GM12878 (cell line): ENCODE results near the gene SSH3. TPM values are rescaled to one million over a fixed set of nuclear protein-coding genes. Genes with fewer than 3 reads are reported as not detected.

Source experiments
- ATAC-seq: fragments of 200-7000 bp; cut with Tn5 transposase; 3 replicates; pipeline ENCODE4 v1.9.1; 2020; ENCODE audit warnings: mild to moderate bottlenecking, moderate library complexity
- BruUV-seq: library from RNA; stranded (reverse); fragments of 400-500 nt; replicated peaks from 2 replicates; lab custom pipeline; 2021; lab: Mats Ljungman, UMichigan
- CTCF ChIA-PET: fragments of 300-600 bp; sonication (Branson Sonifier 250); formaldehyde crosslinking; extraction: SDS; loops from one replicate; lab custom pipeline; 2021; ENCODE audit warnings: inconsistent platforms; lab: Yijun Ruan, JAX
- POLR2A ChIA-PET: fragments of 350-600 bp; formaldehyde crosslinking; extraction: SDS; loops from one replicate; lab custom pipeline; 2021; ENCODE audit warnings: inconsistent platforms; lab: Charles Lee
- RAD21 ChIA-PET: fragments of 300-600 bp; sonication (Branson Sonifier 250); formaldehyde crosslinking; loops from one replicate; lab custom pipeline; 2023; ENCODE audit warnings: antibody characterized with exemption; ENCODE audit not compliant: unreplicated experiment; lab: Charles Lee
- SMC1A ChIA-PET: fragments of 300-600 bp; sonication (Branson Sonifier 250); formaldehyde crosslinking; loops from one replicate; lab custom pipeline; 2023; ENCODE audit not compliant: unreplicated experiment, uncharacterized antibody; lab: Charles Lee
- DNase-seq: peaks from one replicate; pipeline ENCODE4 v3.0.0-alpha.2; 2011; ENCODE audit warnings: low read depth, low spot score
- FAIRE-seq: peaks from 3 replicates; lab custom pipeline; 2011; peaks lifted over from hg19 to GRCh38; lab: Jason Lieb, UNC
- H2AFZ ChIP-seq: 2 replicates; pipeline ENCODE4 v1.6.0; 2011; ENCODE audit warnings: low read depth, low read length, control low read depth; ENCODE audit not compliant: control insufficient read depth
- H3K27ac ChIP-seq: 2 replicates; pipeline ENCODE4 v1.5.1; 2011; ENCODE audit warnings: control low read depth; ENCODE audit not compliant: control insufficient read depth, insufficient read depth
- H3K27me3 ChIP-seq, 2 experiments: replicated peaks in 1 of 2; 2 replicates each; pipeline versions ENCODE4 v1.6.0 to v1.6.1; 2011; ENCODE audit warnings: low read length in 1 of 2; ENCODE audit not compliant: control insufficient read depth in 2 of 2, insufficient read depth in 2 of 2
- H3K36me3 ChIP-seq, 2 experiments: 2 replicates each; pipeline ENCODE4 v1.5.1; 2011; ENCODE audit warnings: low read length in 1 of 2; ENCODE audit not compliant: control insufficient read depth in 2 of 2, insufficient read depth in 2 of 2
- H3K4me1 ChIP-seq: 2 replicates; pipeline ENCODE4 v1.6.1; 2011; ENCODE audit warnings: mild to moderate bottlenecking, low read length, moderate library complexity, mixed read lengths; ENCODE audit not compliant: control insufficient read depth, insufficient read depth
- H3K4me2 ChIP-seq: 2 replicates; pipeline ENCODE4 v1.6.0; 2011; ENCODE audit warnings: control low read depth; ENCODE audit not compliant: control insufficient read depth, insufficient read depth
- H3K4me3 ChIP-seq: fragments of 200-600 bp; sonication (generic); 2 replicates; pipeline ENCODE4 v1.5.1; 2016
- H3K79me2 ChIP-seq: 2 replicates; pipeline ENCODE4 v1.6.0; 2011; ENCODE audit warnings: low read length; ENCODE audit not compliant: control insufficient read depth, insufficient read depth
- H3K9ac ChIP-seq: 2 replicates; pipeline ENCODE4 v1.8.0; 2011; ENCODE audit warnings: low read length, control low read depth, mixed read lengths; ENCODE audit not compliant: control insufficient read depth, insufficient read depth
- H3K9me3 ChIP-seq: replicated peaks from 3 replicates; pipeline ENCODE4 v1.5.1; 2011; ENCODE audit warnings: mild to moderate bottlenecking, low read length; ENCODE audit not compliant: control insufficient read depth, insufficient read depth
- H4K20me1 ChIP-seq: 2 replicates; pipeline ENCODE4 v1.6.0; 2011; ENCODE audit not compliant: control insufficient read depth, insufficient read depth
- CHD1 ChIP-seq: IDR thresholded peaks from 2 replicates; pipeline ENCODE4 v1.6.1; 2012; ENCODE audit warnings: low read depth, low read length, improper control_type of control experiment
- MEF2A ChIP-seq: IDR thresholded peaks from 2 replicates; pipeline ENCODE4 v1.6.1; 2011; ENCODE audit warnings: low read depth, mild to moderate bottlenecking, low read length, moderate library complexity; ENCODE audit not compliant: insufficient read depth
- NR2F1 ChIP-seq: fragments of 450-650 bp; conservative IDR thresholded peaks from 2 replicates; pipeline ENCODE4 v1.6.1; 2017; ENCODE audit warnings: mild to moderate bottlenecking
- POLR2AphosphoS5 ChIP-seq: IDR thresholded peaks from 2 replicates; pipeline ENCODE4 v1.6.1; 2011; ENCODE audit warnings: mild to moderate bottlenecking, low read length, inconsistent platforms
- RB1 ChIP-seq: fragments of 450-650 bp; formaldehyde crosslinking; IDR thresholded peaks from 2 replicates; pipeline ENCODE4 v1.6.1; 2017; ENCODE audit warnings: mild to moderate bottlenecking, borderline replicate concordance
- RCOR1 ChIP-seq: conservative IDR thresholded peaks from 2 replicates; pipeline ENCODE4 v1.6.1; 2012; ENCODE audit warnings: low read depth, low read length, improper control_type of control experiment
- SMAD5 ChIP-seq: IDR thresholded peaks from 2 replicates; pipeline ENCODE4 v1.6.1; 2016; ENCODE audit warnings: antibody characterized with exemption, low read depth
- SMARCA5 ChIP-seq: fragments of 450-650 bp; IDR thresholded peaks from 2 replicates; pipeline ENCODE4 v1.6.1; 2017; ENCODE audit warnings: mild to moderate bottlenecking
- SUPT20H ChIP-seq: IDR thresholded peaks from 2 replicates; pipeline ENCODE4 v1.6.1; 2011; ENCODE audit warnings: low read depth, mild to moderate bottlenecking, low read length, moderate library complexity, borderline replicate concordance; ENCODE audit not compliant: control insufficient read depth
- ZSCAN29 ChIP-seq: fragments of 450-650 bp; IDR thresholded peaks from 2 replicates; pipeline ENCODE4 v1.6.1; 2017; ENCODE audit warnings: mild to moderate bottlenecking, moderate library complexity
- WGBS: methylation state at CpG from one replicate; pipeline ENCODE4 v1.1.6; 2016; ENCODE audit warnings: low lambda C conversion rate; ENCODE audit not compliant: insufficient replicate concordance, insufficient coverage; ENCODE audit errors: missing lambda C conversion rate; 5-methylcytosine and 5-hydroxymethylcytosine counted together
- in situ Hi-C: fragments of 300-500 bp; cut with MboI; formaldehyde crosslinking; loops from 9 replicates; pipeline ENCODE4 v1.14.3; 2018; ENCODE audit warnings: mixed read lengths
- intact Hi-C: fragments of 100-400 bp; cut with micrococcal nuclease; formaldehyde crosslinking; loops from one replicate; pipeline ENCODE4 v1.14.2; 2022; ENCODE audit not compliant: unreplicated experiment
- polyA plus RNA-seq, 11 experiments: library from polyadenylated mRNA; depleted of rRNA in 4 of 11; unstranded in 6 of 11; stranded (reverse) in 5 of 11; fragments of >200 nt; fragmentation: Nextera tagmentation in 4 of 11; fragmentation: Illumina TruSeq in 1 of 11; extraction: Ambion mirVana in 4 of 11; extraction: Trizol in 1 of 11; gene quantifications; 1 replicate in 1 of 11; 2 replicates in 10 of 11; pipeline versions ENCODE4 v1.2.1 to v1.2.3, GENCODE V29; 2011 to 2016; ENCODE audit warnings: inconsistent platforms in 2 of 11, missing spikeins in 2 of 11, low read depth in 1 of 11
- total RNA-seq, 4 experiments: library from RNA; depleted of rRNA in 3 of 4; stranded (reverse); fragments of >200 nt in 3 of 4; fragmentation: Illumina TruSeq in 1 of 4; extraction: Trizol in 1 of 4; gene quantifications; 2 replicates each; pipeline versions ENCODE4 v1.2.1 to v1.2.3, GENCODE V29; 2013 to 2021
- TF ChIP-seq, protein P1 (sequence below): IDR thresholded peaks from 2 replicates; pipeline ENCODE4 v1.6.1; 2011; ENCODE audit warnings: low read depth, mild to moderate bottlenecking, low read length, moderate library complexity, borderline replicate concordance; ENCODE audit errors: extremely low read depth
- TF ChIP-seq, protein P2 (sequence below): fragments of 450-650 bp; formaldehyde crosslinking; IDR thresholded peaks from 2 replicates; pipeline ENCODE4 v1.4.0; 2022; ENCODE audit warnings: mild to moderate bottlenecking, moderate library complexity

Gene SSH3
- total and polyA plus RNA-seq, 10 of the 15 experiments (the other 5 are each of a cell fraction or from before 2014, with no cell fraction given), result 0.05 to 0.83 (median 0.28) TPM; not detected in 3

DNA sequence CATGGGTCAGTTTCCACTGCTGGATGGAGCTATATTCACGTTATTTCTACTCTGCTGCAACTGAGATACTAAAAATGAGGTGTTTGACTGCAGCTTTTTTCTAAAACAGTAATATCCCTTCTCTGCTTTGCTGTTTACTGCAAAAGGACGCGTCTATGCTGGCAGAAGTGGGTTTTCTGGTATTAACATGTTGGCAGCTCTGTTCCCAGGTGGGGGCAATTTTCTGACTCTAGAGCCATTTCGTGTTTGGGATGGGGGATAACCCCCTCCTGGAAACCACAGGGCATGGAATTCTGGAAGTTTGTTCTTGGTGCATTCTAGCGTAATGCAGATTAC, 32.2 kb upstream of the SSH3 start:
- WGBS, result 0% methylated on average over 5 of the region's 5 CpGs
- ChIA-PET CTCF (interaction anchor here (1.1 to 4.9 kb wide), 9 partner anchors 9 to 111 kb away, joined by 3 to 31 read pairs (median 7); partner anchors contain the start of gene POLD4), POLR2A (interaction anchor here (1.0 to 2.9 kb wide), 9 partner anchors 17 to 364 kb away, joined by 3 to 17 read pairs (median 4); partner anchors contain the start of genes ANKRD13D and POLD4), RAD21 (interaction anchor here (1.1 to 6.6 kb wide), 6 partner anchors 17 to 110 kb away, joined by 4 to 33 read pairs (median 10); partner anchors contain the start of genes ANKRD13D and POLD4), SMC1A (interaction anchor here (0.6 to 6.1 kb wide), 5 partner anchors 17 to 80 kb away, joined by 3 to 35 read pairs (median 4); partner anchors contain the start of gene ANKRD13D)
- intact Hi-C loops, result no loop called here
- Histone ChIP-seq H3K4me1 (peaks cover 68% of the 10 kb centered on the region), H3K9ac (peak overlapping the region; percentile 77), H3K9me3 (no peaks in the 10 kb centered on the region), H3K79me2 (peaks cover 97% of the 10 kb centered on the region), H3K4me3 (peak overlapping the region; percentile 81), H3K36me3 (peaks cover 14 to 18% of the 10 kb centered on the region in 2 experiments; a peak in 3 of 4 replicates), H3K27ac (peak overlapping the region; percentile 98), H4K20me1 (no peaks in the 10 kb centered on the region), H3K4me2 (peak overlapping the region; percentile 100), H3K27me3 (no peaks in the 10 kb centered on the region), H2AFZ (no peak overlapping the region)
- TF ChIP-seq ZSCAN29, result peak; percentile 99
- no peak for TF ChIP-seq POLR2AphosphoS5
- in situ Hi-C loops, result no loop called here
- BruUV-seq, result TSS peak; percentile 19
- DNase-seq (no peak), ATAC-seq (no peak), FAIRE-seq (no peak)

DNA sequence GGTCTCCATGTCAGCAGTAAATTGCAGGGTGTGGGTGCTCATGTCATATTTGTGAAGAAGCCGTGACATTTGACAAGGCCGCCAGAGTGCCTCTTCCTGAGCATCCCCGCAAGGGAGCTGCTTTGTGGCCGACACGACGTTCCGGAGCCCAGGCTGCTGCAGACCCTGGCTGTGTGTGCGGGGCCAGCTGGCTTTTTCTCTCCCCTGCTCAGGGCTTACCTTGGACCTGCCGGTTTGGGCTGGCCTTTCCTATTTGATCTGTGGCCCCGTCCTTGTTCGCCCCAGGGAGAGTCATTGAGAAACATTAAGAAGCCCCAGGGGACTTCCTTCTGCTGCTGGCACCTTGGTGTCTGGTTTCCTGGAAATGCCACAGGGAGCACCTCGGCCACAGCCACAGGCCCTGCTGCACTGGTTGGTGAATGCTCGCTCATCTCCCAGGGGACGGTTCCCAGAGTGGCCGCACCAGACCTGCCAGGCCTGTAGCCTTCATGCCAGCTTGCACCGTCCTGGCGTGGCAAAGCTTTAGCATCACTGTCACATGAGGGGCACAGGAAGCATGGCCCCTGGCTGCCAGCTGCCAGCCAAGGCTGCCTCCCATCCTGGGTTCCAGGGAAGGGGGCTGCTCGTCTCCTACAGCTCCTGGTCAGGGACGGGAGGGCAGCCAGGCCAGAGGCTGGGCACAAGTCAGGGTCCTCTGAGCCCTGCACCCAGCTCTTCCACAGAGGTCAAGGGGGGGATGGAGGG, 31.6 kb upstream of the SSH3 start:
- Histone ChIP-seq H3K4me2 (peak overlapping the region; percentile 100), H2AFZ (no peak overlapping the region), H4K20me1 (no peaks in the 10 kb centered on the region), H3K27ac (peak overlapping the region; percentile 98), H3K36me3 (peaks cover 14 to 18% of the 10 kb centered on the region in 2 experiments; a peak in 3 of 4 replicates), H3K4me1 (peaks cover 74% of the 10 kb centered on the region), H3K9ac (peak overlapping the region; percentile 77), H3K27me3 (no peaks in the 10 kb centered on the region), H3K4me3 (peak overlapping the region; percentile 81), H3K9me3 (no peaks in the 10 kb centered on the region), H3K79me2 (peaks cover 100% of the 10 kb centered on the region)
- ChIA-PET CTCF (interaction anchor here (1.0 to 4.9 kb wide), 11 partner anchors 9 to 113 kb away, joined by 3 to 31 read pairs (median 7); partner anchors contain the start of gene POLD4), SMC1A (interaction anchor here (0.6 to 6.1 kb wide), 8 partner anchors 16 to 111 kb away, joined by 3 to 35 read pairs (median 4); partner anchors contain the start of gene ANKRD13D), POLR2A (interaction anchor here (0.6 to 2.9 kb wide), 11 partner anchors 16 to 364 kb away, joined by 3 to 17 read pairs (median 3); partner anchors contain the start of genes ANKRD13D and POLD4), RAD21 (interaction anchor here (1.1 to 6.6 kb wide), 6 partner anchors 17 to 110 kb away, joined by 4 to 33 read pairs (median 10); partner anchors contain the start of genes ANKRD13D and POLD4)
- in situ Hi-C loops, result no loop called here
- ATAC-seq (peak; percentile 14), FAIRE-seq (no peak), DNase-seq (peak; percentile 39)
- intact Hi-C loops, result no loop called here
- 2% methylated on average over 18 of the region's 19 CpGs for WGBS
- no TSS peak for BruUV-seq
- TF ChIP-seq SMAD5 (no peak), CHD1 (no peak), SUPT20H (no peak), NR2F1 (0 out of 2 replicates have a peak, but pooled peaks have one; percentile 41), MEF2A (no peak), RCOR1 (no peak), RB1 (no peak), SMARCA5 (no peak)
- TF ChIP-seq, protein P1, sequence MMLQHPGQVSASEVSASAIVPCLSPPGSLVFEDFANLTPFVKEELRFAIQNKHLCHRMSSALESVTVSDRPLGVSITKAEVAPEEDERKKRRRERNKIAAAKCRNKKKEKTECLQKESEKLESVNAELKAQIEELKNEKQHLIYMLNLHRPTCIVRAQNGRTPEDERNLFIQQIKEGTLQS, result no peak
- TF ChIP-seq, protein P2, sequence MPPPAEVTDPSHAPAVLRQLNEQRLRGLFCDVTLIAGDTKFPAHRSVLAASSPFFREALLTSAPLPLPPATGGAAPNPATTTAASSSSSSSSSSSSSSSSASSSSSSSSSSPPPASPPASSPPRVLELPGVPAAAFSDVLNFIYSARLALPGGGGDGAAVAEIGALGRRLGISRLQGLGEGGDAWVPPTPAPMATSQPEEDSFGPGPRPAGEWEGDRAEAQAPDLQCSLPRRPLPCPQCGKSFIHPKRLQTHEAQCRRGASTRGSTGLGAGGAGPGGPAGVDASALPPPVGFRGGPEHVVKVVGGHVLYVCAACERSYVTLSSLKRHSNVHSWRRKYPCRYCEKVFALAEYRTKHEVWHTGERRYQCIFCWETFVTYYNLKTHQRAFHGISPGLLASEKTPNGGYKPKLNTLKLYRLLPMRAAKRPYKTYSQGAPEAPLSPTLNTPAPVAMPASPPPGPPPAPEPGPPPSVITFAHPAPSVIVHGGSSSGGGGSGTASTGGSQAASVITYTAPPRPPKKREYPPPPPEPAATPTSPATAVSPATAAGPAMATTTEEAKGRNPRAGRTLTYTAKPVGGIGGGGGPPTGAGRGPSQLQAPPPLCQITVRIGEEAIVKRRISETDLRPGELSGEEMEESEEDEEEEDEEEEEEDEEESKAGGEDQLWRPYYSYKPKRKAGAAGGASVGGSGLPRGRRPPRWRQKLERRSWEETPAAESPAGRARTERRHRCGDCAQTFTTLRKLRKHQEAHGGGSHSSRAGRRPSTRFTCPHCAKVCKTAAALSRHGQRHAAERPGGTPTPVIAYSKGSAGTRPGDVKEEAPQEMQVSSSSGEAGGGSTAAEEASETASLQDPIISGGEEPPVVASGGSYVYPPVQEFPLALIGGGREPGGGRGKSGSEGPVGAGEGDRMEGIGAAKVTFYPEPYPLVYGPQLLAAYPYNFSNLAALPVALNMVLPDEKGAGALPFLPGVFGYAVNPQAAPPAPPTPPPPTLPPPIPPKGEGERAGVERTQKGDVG (CRISPR knock-in tag), result no peak
